Muscle layer of colon (tissue), 2 donors: ENCODE data around the gene MXD3.
"Not testable (repeated sequence)": the region's sequence is repeated elsewhere in the genome, so short reads cannot be mapped to it uniquely, and the experiment has no call there.

Experiments used
- H3K27ac ChIP-seq: one replicate; pipeline ENCODE4 v1.7.0; 2013; ENCODE audit warnings: low read depth, mild to moderate bottlenecking, low read length, moderate library complexity
- H3K27me3 ChIP-seq, 2 donors: one replicate each; pipeline ENCODE4 v1.7.0; 2013; ENCODE audit warnings: low read length in 2 of 2, mild to moderate bottlenecking in 2 of 2; ENCODE audit not compliant: insufficient read depth in 2 of 2, control insufficient read depth in 1 of 2
- H3K36me3 ChIP-seq: one replicate; pipeline ENCODE4 v1.7.0; 2013; ENCODE audit warnings: mild to moderate bottlenecking, low read length; ENCODE audit not compliant: insufficient read depth
- H3K4me1 ChIP-seq: one replicate; pipeline ENCODE4 v1.7.0; 2013; ENCODE audit warnings: mild to moderate bottlenecking, low read length; ENCODE audit not compliant: insufficient read depth
- H3K4me3 ChIP-seq, 2 donors: one replicate each; pipeline ENCODE4 v1.7.0; 2013; ENCODE audit warnings: low read length in 2 of 2, low read depth in 1 of 2, mild to moderate bottlenecking in 1 of 2, moderate library complexity in 1 of 2
- H3K9ac ChIP-seq: one replicate; pipeline ENCODE4 v1.7.0; 2013; ENCODE audit warnings: low read length
- H3K9me3 ChIP-seq: one replicate; pipeline ENCODE4 v1.7.0; 2013; ENCODE audit warnings: mild to moderate bottlenecking, low read length
- donor health status: abdominal sarcoma.
- donor health status: Adenocarcinoma of cecum.

MXD3 gene

GRCh38 chr5:177270653-177271052, 41.0 kb downstream of the MXD3 start:
- no peaks in the 10 kb centered on the region for H3K9me3 ChIP-seq
- no peak overlapping the region for H3K27ac ChIP-seq
- H3K27me3 ChIP-seq = no peaks in the 10 kb centered on the region
- H3K4me3 ChIP-seq = no peak overlapping the region
- H3K36me3 ChIP-seq = peaks cover 68% of the 10 kb centered on the region
- no peak overlapping the region for H3K9ac ChIP-seq
- H3K4me1 ChIP-seq = no peaks in the 10 kb centered on the region

GRCh38 chr5:177269976-177270375, 41.7 kb downstream of the MXD3 start:
- H3K27ac ChIP-seq = no peak overlapping the region

GRCh38 chr5:177269232-177269895, 42.3 kb downstream of the MXD3 start:
- Histone ChIP-seq H3K4me1 (no peaks in the 10 kb centered on the region), H3K27ac (no peak overlapping the region), H3K4me3 (no peak overlapping the region), H3K27me3 (no peaks in the 10 kb centered on the region), H3K36me3 (peaks cover 69% of the 10 kb centered on the region), H3K9me3 (no peaks in the 10 kb centered on the region), H3K9ac (no peak overlapping the region)

More at GRCh38 chr5:177269976-177270375, 41.7 kb downstream of the MXD3 start:
- H3K4me1 ChIP-seq = no peaks in the 10 kb centered on the region
- H3K27me3 ChIP-seq = no peaks in the 10 kb centered on the region
- no peak overlapping the region for H3K9ac ChIP-seq
- peaks cover 71% of the 10 kb centered on the region for H3K36me3 ChIP-seq
- no peaks in the 10 kb centered on the region for H3K9me3 ChIP-seq
- no peak overlapping the region for H3K4me3 ChIP-seq

- Histone ChIP-seq H3K9ac (no peak overlapping the region), H3K4me1 (no peaks in the 10 kb centered on the region), H3K27ac (no peak overlapping the region), H3K36me3 (peaks cover 46% of the 10 kb centered on the region), H3K9me3 (no peaks in the 10 kb centered on the region), H3K27me3 (no peaks in the 10 kb centered on the region), H3K4me3 (no peak overlapping the region)
Observed at GRCh38 chr5:177265395-177265794, 46.3 kb downstream of the MXD3 start.

DNA sequence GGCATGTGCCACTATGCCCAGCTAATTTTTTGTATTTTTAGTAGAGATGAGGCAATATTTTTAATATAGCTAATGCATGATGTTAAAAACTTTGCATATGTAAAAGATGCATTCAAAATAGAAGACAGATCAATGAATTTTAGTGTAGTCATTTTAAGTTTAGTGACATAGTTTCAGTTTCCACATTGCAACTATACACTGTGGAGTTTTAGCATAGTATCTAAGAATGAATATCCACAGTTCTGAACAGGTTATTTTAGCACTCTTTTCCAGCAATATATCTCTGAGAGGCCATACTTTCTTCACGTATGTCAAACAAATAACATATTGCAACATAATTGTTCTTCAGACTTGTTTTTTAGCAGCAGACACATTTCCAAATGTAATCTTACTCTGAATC, 47.5 kb downstream of the MXD3 start:
- H3K27ac ChIP-seq = no peak overlapping the region
- H3K4me3 ChIP-seq = no peak overlapping the region
- peaks cover 38% of the 10 kb centered on the region for H3K36me3 ChIP-seq
- H3K9ac ChIP-seq = no peak overlapping the region
- no peaks in the 10 kb centered on the region for H3K4me1 ChIP-seq
- no peaks in the 10 kb centered on the region for H3K27me3 ChIP-seq
- H3K9me3 ChIP-seq = no peaks in the 10 kb centered on the region

DNA sequence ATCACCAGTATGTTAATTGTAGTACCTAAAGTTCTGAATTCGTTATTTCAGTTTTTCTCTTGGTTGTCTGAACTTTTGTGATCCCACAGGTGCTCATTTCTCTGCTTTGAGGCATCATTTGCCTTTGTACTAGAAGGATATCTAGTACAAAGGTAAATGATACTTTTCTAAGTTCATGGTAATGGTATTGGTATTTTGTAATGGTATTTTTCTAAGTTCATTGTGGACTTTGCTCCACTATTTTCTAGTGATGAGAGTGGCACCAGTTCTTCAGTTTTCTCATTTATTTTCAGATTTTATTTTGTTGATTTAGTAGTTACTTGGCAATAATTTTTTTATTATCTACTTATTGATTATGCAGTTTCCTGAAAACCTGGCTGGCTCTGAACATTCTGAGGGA, 50.2 kb downstream of the MXD3 start:
- Histone ChIP-seq H3K36me3 (peaks cover 32% of the 10 kb centered on the region), H3K9me3 (no peaks in the 10 kb centered on the region), H3K4me1 (no peaks in the 10 kb centered on the region), H3K9ac (no peak overlapping the region), H3K27ac (no peak overlapping the region), H3K27me3 (no peaks in the 10 kb centered on the region), H3K4me3 (no peak overlapping the region)

DNA sequence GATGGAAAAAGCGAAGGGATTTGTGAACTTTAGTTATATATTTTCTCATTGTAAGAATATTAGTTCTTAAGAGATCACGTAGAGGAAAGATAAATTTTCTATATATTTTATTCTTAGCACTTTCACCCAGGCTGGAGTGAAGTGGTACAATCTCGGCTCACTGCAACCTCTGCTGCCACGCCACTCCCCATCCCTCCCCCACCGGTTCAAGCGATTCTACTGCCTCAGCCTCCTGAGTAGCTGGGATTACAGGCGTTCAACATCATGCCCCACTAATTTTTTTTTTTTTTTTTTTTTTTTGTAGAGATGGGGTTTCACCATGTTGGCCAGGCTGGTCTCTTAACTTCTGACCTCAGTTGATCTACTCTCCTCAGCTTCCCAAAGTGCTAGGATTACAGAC, 50.7 kb downstream of the MXD3 start:
- Histone ChIP-seq H3K27ac (no peak overlapping the region), H3K4me3 (no peak overlapping the region), H3K4me1 (no peaks in the 10 kb centered on the region), H3K36me3 (peaks cover 27% of the 10 kb centered on the region), H3K9ac (no peak overlapping the region), H3K27me3 (no peaks in the 10 kb centered on the region), H3K9me3 (no peaks in the 10 kb centered on the region)

GRCh38 chr5:177258711-177259110, 53.0 kb downstream of the MXD3 start:
- not testable (repeated sequence) for H3K4me1 ChIP-seq, H3K9me3 ChIP-seq

More at GRCh38 chr5:177258711-177259110, 53.0 kb downstream of the MXD3 start:
- not testable (repeated sequence) for H3K9ac ChIP-seq, H3K27ac ChIP-seq, H3K27me3 ChIP-seq, H3K4me3 ChIP-seq
- H3K36me3 ChIP-seq = peaks cover 31% of the 10 kb centered on the region
